GM18868 (cell line): Measurements from ENCODE around the gene PRLR.

ENCODE experiments used
- ATAC-seq: cut with Tn5 transposase; IDR thresholded peaks from one replicate; pipeline ENCODE4 v1.9.1; 2021; ENCODE audit warnings: mild to moderate bottlenecking, moderate library complexity; ENCODE audit not compliant: unreplicated experiment

PRLR gene

DNA sequence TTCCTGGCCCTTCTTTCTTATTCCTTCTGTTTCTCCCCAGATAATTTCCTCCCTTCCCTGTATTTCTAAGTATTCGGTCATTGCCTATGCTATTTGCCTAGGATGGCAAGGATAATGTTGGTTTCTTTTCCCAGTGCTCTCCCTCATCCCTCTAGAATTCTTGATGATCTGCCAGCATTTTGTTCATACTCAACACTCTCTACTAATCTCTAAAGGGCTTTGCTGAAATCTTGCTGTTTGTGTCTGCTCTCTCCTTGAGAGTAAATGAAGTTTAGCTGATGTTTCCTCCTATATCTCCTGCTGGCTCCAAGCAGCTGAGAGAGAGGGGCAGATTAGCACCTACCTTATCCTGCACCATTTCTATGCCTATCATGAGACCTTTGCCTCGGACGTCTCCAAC is 220.6 kb downstream of the PRLR start:
- no peak for ATAC-seq

GRCh38 chr5:35009019-35009418 is 221.3 kb downstream of the PRLR start:
- no peak for ATAC-seq

- ATAC-seq: no peak
Observed at GRCh38 chr5:35004771-35005170, 225.5 kb downstream of the PRLR start.

GRCh38 chr5:35004200-35004599 is 226.1 kb downstream of the PRLR start:
- ATAC-seq: no peak

DNA sequence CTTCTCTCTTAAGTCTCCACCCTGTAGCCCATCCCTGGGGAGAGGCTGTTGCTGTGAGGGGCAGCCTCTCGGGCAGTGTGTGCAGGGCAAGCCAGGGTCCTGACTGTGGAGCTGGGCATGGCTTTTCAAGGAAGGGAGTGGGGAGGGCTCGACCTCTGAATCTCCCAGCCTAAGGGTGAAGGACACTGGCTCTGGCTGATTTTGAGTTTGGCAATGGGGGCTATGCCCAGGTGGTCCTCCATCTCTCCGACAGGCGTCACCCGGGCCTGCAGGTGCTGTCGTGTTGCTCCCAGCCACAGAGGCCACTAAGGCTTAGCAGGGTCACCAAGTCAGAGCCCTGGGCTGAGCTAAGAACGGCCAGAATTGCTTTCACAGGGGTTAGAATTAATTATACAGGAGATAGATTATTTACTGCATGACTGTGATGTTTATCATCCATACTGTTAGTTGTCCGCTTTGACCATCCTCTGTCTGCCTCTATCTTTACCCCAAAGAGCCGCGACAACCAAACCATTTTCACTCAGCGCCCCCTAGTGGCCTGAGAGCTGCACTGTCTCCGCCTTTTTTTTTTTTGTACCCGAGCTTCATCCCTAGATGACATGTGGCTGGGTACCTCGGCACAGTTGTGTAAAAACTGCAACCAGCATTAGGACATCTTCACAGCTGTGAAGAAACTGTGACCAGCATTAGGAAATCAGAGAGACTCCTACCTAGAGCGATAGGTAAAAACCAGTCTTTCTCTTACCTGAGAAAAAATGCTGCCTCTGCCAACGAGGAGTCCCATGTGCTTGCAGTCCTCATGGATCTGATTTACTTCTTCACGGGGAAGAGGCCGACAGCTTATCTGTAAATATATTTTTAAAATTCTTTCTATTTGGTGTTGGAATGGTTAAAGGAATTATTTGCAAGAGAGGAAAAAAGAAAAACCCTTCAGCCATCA is 227.0 kb downstream of the PRLR start:
- ATAC-seq: peak; percentile 90

DNA sequence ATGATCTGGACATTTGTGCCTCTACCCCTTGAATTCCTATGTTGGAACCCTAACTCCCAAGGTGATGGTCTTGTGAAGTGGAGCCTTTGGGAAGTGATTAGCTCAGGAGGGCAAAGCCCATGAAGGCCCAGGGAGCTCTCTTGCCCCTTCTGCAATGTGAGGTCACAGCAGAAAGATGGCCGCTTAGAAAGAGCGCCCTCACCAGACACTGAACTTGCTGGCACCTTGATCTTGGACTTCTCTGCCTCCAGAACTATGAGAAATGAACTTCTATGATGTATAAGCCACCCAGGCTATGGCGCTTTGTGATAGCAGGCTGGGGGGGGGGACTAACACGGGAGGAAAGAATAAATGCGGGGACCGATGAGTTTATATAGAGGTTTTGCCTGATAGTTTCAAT is 227.8 kb downstream of the PRLR start:
- no peak for ATAC-seq

DNA sequence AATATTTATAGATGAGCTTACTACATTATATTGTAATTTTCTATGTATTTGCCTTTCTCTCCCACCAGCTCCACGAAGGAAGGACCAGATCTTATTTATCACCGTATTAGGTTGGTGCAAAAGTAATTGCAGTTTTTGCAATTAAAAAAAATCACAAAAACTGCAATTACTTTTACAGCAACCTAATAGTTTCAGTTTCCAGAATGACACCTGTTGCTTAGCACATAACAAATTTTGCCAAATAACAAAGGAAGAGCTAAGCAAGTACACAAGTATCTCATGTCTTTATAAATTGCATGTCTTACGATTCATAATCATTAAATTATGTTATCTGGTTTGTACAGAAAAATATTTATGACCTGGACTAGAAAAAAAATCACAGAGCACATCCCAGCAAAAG is 228.4 kb downstream of the PRLR start:
- no peak for ATAC-seq
